HG02943 (cell line): ENCODE results near the gene WWC2.

Source experiments
- ATAC-seq: cut with Tn5 transposase; IDR thresholded peaks from one replicate; pipeline ENCODE4 v1.9.1; 2021; ENCODE audit warnings: mild to moderate bottlenecking, low read depth, moderate library complexity; ENCODE audit not compliant: unreplicated experiment

The WWC2 gene

DNA sequence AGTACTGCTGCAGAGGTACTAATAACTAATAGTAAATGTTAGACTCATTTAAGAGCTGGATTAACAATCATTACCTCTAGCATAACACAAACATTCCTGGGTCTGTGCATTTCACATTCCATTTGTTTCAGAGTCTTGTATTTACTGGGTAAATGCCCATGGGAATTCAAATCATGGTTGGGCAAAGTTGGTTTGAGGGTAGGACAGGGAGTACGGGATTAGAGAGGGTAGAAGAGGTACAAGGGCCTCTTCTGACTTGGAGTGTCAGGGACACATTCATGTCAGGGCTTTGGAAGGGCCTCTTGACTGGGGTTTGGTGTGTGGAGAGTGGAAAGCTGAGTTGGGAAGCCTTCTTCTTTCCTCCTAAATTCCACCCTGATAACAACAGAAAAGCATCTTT lies 65.9 kb downstream of the WWC2 start:
- no peak for ATAC-seq

DNA sequence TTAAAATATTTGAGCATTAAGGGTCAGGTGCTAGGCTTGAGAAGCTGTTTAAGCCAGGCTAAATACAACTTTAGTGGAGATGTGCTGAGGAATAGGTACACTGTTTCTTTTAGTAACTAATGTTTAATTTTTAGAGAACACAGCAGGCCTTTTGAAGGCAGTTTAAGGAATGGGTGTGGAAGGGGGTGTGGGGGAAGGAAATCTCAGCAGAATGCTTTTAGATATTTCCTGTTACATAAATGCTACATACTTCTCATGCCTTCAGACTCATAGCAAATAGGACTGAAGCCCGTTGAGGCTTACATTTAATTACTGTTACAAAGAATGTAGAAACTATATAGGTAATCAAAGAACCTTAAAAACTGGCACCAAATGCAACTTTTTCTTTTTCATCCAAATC lies 66.3 kb downstream of the WWC2 start:
- no peak for ATAC-seq

DNA sequence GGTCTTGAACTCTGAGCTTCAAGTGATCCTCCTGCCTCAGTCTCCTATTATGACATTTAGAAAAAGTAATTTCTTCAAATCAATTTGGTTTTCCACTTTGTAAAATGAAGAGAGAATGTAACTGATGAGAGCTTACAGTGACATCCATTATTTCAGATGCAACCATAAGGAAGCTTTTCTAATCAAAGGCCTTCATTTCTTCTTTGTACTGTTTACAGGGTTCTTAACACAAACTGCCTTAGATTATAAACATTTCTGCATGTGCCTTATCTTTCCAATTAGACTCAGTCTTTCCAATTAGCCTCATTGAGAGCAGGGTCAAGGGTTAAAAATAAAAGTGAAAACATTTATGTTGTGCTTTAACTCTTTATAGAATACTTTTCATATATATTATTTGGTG lies 71.8 kb downstream of the WWC2 start:
- ATAC-seq, result no peak

DNA sequence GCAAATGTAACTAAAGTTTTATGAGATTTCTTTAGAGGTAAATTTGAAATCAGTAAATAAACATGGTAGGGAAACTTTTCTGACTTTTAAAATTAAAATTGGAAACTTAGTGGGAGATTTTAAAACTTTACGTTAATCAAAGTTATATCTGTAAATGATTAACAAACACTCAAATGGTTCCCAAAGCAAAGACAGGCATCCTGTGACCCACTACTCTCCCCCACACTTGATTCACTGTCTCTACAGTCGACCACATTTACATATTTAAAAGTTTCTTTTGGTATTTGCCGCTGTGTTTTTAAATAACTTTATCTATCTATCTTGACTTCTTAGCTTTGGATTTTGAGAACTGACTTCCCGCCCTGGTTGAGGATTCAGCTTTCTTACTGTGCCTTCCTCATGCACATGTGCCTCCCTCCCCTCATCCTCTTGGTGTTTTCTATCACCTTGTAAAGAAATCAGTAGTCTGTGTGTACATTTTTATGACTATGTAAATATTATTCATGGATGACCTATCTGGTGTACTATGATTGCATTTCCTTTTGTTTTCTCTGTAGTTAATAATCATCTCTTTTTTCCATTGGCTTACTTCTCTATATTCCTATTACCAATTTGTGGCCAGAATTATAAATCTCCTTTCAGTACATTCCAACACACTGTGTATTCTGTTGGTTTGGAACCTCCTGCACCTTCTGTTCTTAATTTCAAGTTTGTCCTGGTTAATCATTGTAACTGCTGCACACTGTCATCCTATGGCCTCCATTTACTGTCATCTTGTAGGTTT lies 72.6 kb downstream of the WWC2 start:
- no peak for ATAC-seq

DNA sequence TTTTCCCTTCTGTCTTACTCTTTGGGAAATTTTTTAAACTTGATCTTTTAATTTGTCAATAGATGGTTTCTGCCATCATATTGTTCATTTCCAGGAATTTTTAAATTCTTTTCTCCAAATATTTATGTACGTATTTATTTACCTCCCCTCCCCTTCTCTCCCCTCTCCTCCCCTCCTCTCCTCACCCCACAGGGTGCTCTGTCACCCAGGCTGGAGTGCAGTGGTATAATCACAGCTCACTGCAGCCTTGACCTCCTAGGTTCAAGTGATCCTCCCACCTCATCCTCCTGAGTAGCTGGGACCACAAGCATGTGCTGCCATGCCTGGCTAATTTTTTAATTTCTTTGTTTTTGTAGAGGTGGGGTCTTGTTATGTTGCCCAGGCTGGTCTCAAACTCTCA lies 73.8 kb downstream of the WWC2 start:
- no peak for ATAC-seq

DNA sequence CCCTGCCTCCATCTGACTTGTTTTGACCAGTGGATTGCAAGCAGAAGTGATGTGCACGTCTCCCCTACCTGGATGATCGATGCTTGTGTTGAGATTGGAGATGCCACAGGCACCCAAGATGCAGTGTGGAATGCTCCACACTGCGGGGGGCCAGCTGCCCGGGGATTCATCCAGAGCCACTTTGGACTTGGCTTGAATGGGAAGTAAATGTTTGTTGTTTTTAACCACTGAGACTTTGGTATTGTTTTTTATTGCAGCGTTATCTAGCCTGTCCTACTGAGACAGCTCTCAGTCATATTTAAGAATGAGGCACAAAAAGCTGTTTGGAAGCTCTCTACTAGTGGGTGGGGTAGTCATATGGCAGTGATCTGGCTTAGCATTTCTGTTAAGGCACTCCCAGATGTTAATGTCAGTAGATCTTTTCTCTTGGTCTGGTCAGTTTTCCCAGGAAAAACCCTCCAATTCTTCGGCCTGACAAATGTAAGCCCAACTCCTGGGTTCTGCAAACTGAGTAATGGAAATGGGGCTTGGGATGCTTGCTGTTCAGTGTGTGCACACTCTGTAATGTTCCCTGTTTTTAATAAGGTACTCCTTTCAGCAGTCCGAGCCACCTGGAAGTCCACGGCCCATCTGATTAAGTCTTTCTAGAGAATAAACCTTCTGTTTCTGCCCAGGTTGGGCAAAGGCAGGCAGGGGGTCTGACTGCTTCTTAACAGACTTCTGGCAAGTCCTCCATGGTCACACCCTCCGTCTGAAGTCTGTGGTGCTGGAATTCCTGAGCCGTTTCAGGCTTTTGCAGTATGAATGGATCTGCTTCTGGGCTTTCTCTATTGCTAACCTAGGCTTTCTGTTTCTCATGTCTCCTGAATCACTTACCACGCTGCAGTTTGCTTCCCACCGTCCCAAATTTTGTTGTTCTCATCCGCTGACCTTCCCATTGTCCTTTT lies 74.8 kb downstream of the WWC2 start:
- no peak for ATAC-seq

DNA sequence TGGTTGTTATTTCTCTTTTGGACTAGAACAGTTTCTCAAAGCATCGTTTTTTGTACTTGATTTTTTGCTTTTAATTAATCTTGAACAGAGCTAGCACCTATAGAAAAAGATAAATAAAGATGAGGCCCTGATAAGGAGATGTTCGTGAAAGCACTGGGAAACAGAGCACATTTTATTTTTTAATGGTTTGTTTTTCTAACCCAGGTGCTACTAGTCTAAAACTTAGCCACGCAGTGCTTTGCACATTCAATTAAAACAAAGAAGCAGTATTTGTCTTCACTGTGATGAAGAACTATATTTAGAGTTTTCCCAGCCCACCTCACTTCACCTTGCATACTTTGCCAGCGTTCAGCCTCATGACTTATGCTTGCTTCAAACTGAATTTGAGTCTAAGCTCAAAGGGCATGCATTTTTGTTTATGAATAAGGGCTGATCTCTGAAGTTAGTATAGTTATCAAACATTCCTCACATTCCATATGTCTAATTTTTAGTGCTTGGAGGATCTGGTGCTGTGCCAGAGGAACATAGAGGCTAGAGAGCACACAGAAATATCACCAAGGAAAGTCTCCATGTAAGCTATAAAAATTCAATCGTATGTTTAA lies 76.7 kb downstream of the WWC2 start:
- no peak for ATAC-seq

DNA sequence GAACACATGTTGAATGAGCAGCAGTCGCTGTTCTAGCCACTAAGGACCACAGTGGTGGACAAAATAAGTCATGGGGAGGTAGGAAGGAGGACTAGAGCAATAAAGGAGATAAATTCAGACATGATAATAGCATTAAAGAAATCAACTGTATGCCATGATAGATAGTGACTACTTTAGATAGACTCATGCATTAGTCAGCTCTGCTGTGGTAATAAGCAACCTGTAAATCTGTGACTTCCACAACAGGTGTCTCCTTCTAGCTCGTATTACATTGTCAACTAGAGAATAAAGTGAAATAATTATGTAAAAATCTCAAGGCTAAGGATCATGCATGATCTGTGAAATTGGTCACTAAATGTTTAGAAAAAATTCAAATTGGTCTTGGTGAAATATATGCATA lies 77.9 kb downstream of the WWC2 start:
- ATAC-seq, result no peak

DNA sequence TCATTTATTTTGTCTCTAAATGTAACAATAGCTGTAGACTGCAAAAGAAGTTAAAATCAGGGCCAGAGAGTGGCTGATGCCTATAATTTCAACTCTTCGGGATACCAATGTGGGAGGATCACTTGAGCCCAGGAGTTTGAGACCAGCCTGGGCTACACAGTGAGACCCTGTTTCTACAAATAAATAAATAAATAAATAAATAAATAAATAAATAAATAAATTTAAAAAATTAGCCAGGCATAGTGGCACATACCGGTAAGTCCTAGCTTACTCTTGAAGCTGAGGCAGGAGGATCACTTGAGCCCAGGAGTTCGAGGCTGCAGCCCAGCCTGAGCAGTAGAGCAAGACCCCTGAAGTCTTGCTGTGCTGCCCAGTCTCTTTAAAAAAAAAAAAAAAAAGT lies 79.1 kb downstream of the WWC2 start:
- ATAC-seq, result no peak

DNA sequence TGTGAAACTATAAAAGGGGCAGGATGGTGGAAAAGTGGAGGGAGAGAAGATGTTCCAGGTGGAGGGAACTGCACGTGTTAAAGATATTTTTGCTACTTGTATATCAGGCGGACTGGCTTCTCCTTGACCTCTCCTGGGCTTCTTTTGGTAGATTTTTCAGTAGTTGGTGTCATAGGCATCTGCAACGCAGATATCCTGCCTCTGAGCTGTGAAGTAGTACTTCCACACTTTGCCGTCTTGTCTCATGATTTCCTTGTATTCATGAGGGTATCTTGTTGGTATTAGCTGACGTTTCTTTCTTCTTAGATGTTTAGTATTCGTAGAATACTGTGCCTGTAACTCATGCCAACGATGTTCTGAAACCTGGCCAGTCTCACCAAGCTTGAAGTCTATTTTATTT lies 81.0 kb downstream of the WWC2 start:
- ATAC-seq, result no peak

DNA sequence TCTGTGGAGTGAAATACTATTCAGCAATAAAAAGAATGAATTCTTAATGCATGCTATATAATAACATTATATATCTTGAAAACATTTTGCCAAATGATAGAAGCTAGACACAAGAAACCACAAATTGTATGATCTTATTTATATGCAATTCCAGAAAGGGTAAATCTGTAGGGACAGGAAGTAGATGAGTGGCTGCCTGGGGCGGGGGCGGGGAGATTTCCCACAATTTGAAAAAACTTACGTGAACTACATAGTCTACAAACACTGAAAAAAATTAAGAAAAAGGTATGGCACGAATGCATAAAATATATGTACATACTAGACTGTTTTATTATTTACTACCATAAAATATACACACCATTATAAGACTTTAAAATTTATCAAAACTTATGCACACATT lies 81.6 kb downstream of the WWC2 start:
- no peak for ATAC-seq

DNA sequence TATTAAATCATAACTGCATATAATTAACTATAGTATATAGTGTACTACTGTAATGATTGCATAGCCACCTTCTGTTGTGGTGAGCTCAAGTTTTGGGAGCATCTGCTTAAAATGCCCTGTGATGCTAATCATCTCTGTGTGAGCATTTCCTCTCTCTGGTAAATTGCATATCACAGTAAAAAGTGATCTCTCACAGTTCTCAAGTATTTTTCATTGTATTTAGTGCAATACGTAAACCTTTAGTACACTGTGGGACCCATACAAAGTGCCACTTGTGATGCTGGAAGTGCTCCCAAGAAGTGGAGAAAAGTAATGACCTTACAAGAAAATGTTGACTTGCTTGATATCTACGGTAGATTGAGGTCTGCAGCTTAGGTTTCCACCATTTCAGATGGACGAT lies 82.0 kb downstream of the WWC2 start:
- no peak for ATAC-seq

DNA sequence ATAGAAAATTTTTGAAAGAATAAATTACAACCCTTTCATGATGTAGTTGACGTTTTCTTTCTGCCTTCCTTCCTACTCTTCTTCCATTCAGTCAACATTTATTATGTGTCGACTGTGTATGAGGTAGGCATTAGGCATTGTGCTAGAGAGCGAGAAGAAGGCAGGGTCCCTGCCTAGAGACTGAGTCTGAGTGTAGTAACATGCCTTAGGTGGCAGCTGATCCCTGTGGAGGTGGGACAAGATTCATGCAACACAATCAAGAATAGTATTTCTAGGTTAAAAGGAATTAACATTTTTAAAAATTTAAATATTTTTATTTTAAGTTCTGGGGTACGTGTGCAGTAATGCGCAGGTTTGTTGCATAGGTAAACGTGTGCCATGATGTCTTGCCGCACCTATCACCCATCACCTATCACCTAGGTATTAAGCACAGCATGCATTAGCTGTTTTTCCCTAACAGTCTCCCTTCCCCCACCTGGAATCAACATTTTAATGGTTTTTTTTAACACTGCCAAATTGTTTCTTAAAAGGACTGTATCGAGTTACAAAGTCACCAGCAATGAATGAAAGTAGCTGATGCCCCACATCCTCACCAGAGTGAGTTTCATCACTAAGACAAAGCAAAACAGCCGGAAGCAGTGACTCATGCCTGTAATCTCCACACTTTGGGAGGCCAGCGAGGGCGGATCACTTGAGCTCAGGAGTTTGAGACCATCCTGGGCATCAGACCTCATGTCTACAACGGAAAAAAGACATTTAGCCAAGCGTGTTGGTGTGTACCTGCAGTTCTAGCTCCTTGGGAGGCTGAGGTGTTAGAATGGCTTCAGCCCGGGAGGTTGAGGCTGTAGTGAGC lies 84.0 kb downstream of the WWC2 start:
- ATAC-seq, result no peak

DNA sequence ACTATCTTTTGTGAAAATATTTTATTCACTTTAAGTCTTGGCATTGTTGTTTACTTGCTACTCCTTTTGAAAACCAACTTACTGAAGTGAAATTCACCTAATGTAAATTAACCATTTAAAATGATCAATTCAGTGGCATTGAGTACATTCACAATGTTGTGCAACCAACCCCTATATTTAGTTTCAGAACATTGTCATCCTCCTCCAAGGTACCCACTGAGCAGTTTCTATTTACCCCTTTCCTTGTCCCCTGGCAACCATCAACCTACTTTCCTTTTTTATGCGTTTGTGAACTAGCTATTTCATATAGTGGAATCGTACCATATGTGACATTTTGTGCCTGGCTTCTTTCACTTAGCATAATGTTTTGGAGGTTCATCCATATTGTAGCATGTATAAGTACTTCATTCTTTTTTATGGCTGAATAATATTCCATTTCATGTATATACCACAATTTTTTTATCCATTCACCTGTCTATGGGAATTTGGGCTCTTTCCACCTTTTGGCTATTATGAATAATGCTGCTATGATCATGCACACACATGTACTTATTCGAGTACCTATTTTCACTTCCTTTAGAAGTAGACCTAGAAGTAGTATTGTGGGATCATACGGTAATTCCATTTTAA lies 85.0 kb downstream of the WWC2 start:
- ATAC-seq, result no peak

DNA sequence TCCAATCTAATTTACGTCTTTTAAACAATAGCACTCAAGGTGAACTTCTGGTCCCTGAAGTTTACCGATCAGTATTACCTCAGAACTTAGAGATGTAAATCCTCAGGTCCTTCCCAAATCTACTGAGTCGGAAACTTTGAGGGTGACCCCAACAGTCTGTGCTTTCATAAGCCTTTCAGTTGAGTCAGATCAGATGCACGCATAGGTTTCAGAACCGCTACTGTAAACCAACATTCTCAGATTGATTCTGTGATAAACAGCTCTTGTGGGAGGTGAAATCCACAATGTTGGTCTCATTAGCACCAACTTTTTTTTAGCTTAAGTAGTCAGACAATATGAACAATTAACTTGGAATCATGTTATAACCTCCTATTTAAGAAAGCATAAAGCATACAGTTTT lies 86.0 kb downstream of the WWC2 start:
- no peak for ATAC-seq

DNA sequence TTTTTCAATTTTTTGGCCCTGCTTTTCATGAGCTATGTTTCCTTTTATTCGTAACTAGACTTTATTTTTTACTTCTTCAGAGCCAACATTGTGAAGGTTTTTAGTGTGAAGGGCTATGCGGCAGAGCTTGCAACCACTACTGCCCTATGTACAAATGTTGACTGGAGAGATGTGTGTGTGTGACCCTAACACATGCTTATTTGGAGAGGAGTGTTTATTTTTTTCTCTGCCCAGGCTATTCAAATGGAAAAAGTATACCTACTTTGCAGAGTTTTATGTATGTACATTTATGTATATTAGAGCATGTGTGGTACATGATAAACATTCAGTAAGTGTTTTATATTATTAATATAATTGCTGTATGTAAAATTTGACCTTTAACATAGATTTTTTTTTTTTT lies 86.5 kb downstream of the WWC2 start:
- no peak for ATAC-seq

DNA sequence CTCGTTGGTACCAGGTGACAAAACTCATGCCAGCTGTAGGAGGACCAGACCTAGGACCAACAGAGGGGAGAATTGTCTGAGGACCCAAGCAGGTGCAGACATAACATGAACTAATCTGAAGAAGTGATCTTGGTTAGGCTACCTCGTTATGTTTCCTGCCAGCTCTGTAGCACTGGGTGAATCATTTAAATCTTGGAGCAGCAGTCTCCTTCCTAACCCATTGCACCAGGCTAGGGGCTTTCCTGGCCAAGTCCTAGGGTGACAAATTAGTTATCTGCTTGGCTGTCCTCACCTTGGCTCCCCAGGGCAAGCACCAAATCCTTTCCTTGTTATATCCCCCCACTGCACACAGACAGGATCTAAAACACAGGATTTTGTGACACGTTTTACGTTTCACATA lies 87.8 kb downstream of the WWC2 start:
- no peak for ATAC-seq

DNA sequence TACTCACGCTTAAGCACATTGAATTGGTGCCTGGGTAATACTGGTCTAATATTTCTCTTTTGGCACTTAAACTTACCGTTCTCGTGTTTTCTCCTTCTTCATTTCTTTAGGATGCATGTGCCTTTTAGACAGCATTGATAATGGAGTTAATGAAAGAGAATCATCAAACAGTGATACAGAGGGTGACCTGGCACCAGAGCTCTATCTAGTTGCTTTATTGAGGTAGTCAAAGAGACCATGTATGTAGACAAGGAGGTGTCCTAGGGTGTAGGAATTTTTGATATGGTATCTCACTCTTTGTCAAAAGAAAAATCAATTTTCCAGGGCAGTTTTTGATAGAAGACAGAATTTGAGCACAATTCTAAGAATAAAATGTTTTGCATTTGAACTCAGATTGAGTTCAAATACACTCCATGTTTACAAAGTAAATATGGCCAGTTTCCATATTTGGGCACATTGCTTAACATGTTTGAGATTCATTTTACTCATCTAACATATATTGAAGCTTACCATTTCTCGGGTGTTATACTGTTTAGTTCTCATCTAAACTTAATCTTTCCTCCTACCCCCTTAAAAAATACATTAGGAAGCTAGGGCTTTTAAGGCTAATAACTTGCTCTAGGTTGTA lies 92.0 kb downstream of the WWC2 start:
- ATAC-seq, result no peak

DNA sequence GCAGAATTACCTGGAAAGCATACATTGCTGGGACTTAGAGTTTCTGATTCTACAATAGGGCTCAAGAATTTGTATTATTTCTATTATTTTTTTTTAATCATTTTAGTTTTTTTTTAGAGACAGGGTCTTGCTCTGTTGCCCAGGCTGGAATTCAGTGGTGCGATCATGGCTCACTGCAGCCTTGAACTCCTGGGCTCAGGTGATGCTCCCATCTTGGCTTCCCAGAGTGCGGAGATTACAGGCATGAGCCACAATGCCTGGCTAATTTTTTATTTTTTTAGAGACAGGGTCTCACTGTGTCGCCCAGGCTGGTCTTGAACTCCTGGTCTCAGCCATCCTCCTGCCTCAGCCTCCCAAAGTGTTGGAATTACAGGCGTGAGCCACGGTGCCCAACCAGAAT lies 92.6 kb downstream of the WWC2 start:
- no peak for ATAC-seq

DNA sequence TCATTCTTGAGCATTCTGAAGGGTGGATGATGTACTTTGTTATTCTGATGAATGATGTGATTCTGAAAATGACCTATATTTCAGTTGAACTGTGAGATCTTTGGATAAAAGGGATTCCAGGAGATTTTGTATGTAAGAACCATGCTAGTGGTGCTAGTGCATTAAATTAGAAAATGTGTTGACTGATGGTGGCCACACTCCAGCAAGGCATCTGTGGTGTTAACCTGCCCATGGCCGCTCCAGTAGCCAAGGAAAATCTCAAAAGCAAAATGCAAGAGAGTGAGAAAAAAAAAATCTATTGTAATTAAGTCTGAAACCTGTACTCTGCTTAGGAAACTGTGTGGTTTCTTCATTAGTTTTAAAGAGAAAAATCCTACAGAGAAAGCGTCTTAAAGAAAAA lies 93.5 kb downstream of the WWC2 start:
- ATAC-seq, result no peak
